Measurements from ENCODE around the gene CCDC27. TPM values are rescaled to one million over a fixed set of nuclear protein-coding genes. Genes with fewer than 3 reads are reported as not detected.

Gene CCDC27
- total RNA-seq, 1 donor from 2014 or later, result not detected

DNA sequence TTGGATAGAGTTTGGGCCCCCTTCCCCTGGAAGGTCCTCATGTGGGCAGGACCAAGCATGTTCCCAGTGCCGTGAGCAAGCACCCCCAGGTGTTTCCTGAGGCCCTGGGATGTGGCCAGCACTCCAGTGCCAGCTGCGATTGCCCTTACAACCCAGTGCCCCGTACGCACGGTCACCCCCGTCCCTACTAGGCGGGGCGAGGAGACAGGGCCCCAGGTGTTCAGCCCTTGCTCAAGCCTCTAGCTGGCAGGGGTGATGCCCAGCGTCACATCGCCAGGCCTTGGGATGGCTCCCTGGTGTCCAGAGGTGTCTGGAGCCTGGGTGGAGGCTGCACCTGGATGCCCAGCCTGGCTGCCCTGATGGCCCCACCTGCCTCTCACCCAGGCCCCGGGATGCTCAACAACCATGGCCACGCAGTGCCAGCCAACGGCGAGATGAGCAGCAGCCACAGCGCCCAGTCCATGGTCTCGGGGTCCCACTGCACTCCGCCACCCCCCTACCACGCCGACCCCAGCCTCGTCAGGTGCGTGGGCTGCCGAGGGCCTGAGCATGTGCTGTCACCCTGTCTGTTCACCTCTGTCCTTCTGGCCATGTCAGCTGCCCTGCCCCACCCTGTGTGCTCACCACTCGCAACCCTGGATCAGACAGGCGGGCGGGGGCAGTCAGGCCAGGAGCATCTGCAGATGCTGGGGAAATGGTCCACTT is 21.6 kb upstream of the CCDC27 start:
- no peak overlapping the region for H3K27ac ChIP-seq
- peaks cover 9% of the 10 kb centered on the region for H3K4me1 Mint-ChIP-seq
- no peak overlapping the region for H3K4me2 ChIP-seq
- TF ChIP-seq EZH2 (IDR thresholded peaks at IDR 0.05), result no peak
- no peak for TF ChIP-seq EZH2phosphoT487 (IDR thresholded peaks at IDR 0.05)
- TF ChIP-seq, protein P1, sequence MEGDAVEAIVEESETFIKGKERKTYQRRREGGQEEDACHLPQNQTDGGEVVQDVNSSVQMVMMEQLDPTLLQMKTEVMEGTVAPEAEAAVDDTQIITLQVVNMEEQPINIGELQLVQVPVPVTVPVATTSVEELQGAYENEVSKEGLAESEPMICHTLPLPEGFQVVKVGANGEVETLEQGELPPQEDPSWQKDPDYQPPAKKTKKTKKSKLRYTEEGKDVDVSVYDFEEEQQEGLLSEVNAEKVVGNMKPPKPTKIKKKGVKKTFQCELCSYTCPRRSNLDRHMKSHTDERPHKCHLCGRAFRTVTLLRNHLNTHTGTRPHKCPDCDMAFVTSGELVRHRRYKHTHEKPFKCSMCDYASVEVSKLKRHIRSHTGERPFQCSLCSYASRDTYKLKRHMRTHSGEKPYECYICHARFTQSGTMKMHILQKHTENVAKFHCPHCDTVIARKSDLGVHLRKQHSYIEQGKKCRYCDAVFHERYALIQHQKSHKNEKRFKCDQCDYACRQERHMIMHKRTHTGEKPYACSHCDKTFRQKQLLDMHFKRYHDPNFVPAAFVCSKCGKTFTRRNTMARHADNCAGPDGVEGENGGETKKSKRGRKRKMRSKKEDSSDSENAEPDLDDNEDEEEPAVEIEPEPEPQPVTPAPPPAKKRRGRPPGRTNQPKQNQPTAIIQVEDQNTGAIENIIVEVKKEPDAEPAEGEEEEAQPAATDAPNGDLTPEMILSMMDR (IDR thresholded peaks at IDR 0.05), result no peak
- peaks cover 2% of the 10 kb centered on the region for H3K27me3 Mint-ChIP-seq (ENCODE audit: insufficient read depth, low read depth)
- no peaks in the 10 kb centered on the region for H3K36me3 Mint-ChIP-seq
- no peak for DNase-seq (ENCODE audit: low spot score)
- no peaks in the 10 kb centered on the region for H3K9me3 Mint-ChIP-seq
- H3K9ac ChIP-seq, result no peak overlapping the region
- H3K9me3 ChIP-seq (ENCODE audit: low read depth), result no peaks in the 10 kb centered on the region
- no peak overlapping the region for H3K4me3 ChIP-seq
- peaks cover 10% of the 10 kb centered on the region for H3K4me1 ChIP-seq
- no peaks in the 10 kb centered on the region for H3K36me3 ChIP-seq
- peaks cover 11% of the 10 kb centered on the region for H3K27me3 ChIP-seq
- no peak overlapping the region for H3K4me3 Mint-ChIP-seq
- no peaks in the 10 kb centered on the region for H3K79me2 ChIP-seq (ENCODE audit: low read depth)
- no peak overlapping the region for H2AFZ ChIP-seq (replicated peaks)
- H3K27ac Mint-ChIP-seq, result no peak overlapping the region
- no peaks in the 10 kb centered on the region for H3F3A ChIP-seq (ENCODE audit: low read depth)
- no peaks in the 10 kb centered on the region for H4K20me1 ChIP-seq (ENCODE audit: low read depth)

DNA sequence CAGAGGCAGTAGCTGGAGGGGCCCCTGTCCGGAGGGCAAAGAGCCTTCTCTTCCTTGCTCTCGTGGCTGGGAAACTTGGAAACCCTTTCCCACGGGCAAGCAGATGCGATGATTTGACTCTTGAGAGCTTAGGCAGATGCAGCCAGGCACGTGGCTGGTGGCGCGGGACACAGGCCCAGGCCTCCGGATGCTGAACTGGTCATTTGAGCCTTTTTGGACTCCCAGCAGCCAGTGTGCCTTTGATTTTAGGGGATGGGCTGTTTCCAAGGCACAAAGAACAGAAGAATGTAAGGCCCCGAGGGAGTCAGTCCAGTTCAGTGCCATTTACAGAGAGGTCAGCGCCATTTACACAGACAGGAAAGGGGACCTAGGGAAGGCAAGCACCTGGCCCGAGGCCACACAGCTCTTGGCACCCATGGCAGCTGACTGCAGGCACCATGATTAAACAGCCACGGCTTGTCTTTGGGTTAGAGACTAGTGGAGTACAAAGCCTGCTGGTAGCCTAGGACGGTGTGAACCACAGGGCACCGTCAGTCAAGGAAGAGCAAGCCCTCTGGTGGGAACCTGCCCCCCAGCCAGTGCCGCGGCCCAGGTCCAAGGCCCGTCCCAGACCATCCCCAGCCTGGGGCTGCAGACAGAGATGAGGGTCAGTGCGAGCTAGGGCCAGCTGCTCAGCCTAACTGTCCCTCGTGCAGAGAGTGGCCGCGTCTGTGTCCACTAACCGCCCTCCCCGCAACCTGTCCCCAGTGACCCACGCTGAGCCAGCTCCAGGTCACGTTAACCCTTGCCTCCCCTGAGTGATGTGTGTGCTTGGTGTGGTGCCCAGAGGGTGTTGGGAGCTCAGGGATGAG is 20.4 kb upstream of the CCDC27 start:
- Histone ChIP-seq H4K20me1 (ENCODE audit: low read depth) (no peaks in the 10 kb centered on the region), H3K4me2 (no peak overlapping the region), H3K27me3 (peaks cover 11% of the 10 kb centered on the region), H3K27ac (no peak overlapping the region), H3K9ac (no peak overlapping the region), H3K36me3 (no peaks in the 10 kb centered on the region), H3K4me3 (no peak overlapping the region), H2AFZ (replicated peaks) (no peak overlapping the region), H3K9me3 (ENCODE audit: low read depth) (no peaks in the 10 kb centered on the region), H3F3A (ENCODE audit: low read depth) (no peaks in the 10 kb centered on the region), H3K4me1 (peaks cover 10% of the 10 kb centered on the region), H3K79me2 (ENCODE audit: low read depth) (no peaks in the 10 kb centered on the region)
- Mint-ChIP-seq H3K4me1 (peaks cover 9% of the 10 kb centered on the region), H3K27me3 (ENCODE audit: insufficient read depth, low read depth) (peaks cover 2% of the 10 kb centered on the region), H3K4me3 (no peak overlapping the region), H3K36me3 (peaks cover under 1% of the 10 kb centered on the region), H3K27ac (peak overlapping the region; percentile 86), H3K9me3 (no peaks in the 10 kb centered on the region)
- TF ChIP-seq EZH2phosphoT487 (IDR thresholded peaks at IDR 0.05) (no peak), EZH2 (IDR thresholded peaks at IDR 0.05) (no peak)
- TF ChIP-seq, protein P1 (IDR thresholded peaks at IDR 0.05), result no peak
- no peak for DNase-seq (ENCODE audit: low spot score)

DNA sequence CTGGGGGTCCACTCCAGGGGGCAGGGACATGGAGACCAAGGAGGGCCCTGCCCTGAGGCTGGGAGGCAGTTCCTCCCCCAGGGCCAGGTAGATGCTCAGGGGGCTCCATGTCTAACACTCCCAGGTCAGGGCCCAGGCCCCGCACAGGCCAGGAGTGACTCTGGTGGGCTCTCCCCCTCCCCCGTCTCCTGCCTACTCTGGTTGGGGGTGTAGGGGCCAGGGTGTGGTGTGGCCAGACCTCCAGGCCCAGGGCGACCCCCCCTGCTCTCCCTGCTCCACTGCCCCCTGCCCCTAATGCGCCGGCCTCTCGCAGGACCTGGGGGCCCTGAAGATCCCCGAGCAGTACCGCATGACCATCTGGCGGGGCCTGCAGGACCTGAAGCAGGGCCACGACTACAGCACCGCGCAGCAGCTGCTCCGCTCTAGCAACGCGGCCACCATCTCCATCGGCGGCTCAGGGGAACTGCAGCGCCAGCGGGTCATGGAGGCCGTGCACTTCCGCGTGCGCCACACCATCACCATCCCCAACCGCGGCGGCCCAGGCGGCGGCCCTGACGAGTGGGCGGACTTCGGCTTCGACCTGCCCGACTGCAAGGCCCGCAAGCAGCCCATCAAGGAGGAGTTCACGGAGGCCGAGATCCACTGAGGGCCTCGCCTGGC is 19.7 kb upstream of the CCDC27 start:
- H3K36me3 ChIP-seq, result no peaks in the 10 kb centered on the region
- H3K9me3 ChIP-seq (ENCODE audit: low read depth), result no peaks in the 10 kb centered on the region
- Mint-ChIP-seq H3K27me3 (ENCODE audit: insufficient read depth, low read depth) (peaks cover 2% of the 10 kb centered on the region), H3K4me1 (peaks cover 9% of the 10 kb centered on the region), H3K4me3 (no peak overlapping the region), H3K9me3 (no peaks in the 10 kb centered on the region), H3K36me3 (peaks cover 7% of the 10 kb centered on the region), H3K27ac (no peak overlapping the region)
- TF ChIP-seq EZH2phosphoT487 (IDR thresholded peaks at IDR 0.05), result no peak
- no peak for TF ChIP-seq EZH2 (IDR thresholded peaks at IDR 0.05)
- TF ChIP-seq, protein P1 (IDR thresholded peaks at IDR 0.05), result no peak
- H4K20me1 ChIP-seq (ENCODE audit: low read depth), result no peaks in the 10 kb centered on the region
- no peak overlapping the region for H3K27ac ChIP-seq
- no peak overlapping the region for H3K9ac ChIP-seq
- DNase-seq (ENCODE audit: low spot score), result peak; percentile 33
- no peak overlapping the region for H3K4me2 ChIP-seq
- H3K4me1 ChIP-seq, result peaks cover 10% of the 10 kb centered on the region
- H3K4me3 ChIP-seq, result no peak overlapping the region
- peaks cover 8% of the 10 kb centered on the region for H3K27me3 ChIP-seq
- H2AFZ ChIP-seq (replicated peaks), result no peak overlapping the region
- no peaks in the 10 kb centered on the region for H3K79me2 ChIP-seq (ENCODE audit: low read depth)
- no peaks in the 10 kb centered on the region for H3F3A ChIP-seq (ENCODE audit: low read depth)

All from neural progenitor cell (in vitro differentiated cells).